Breast epithelium (tissue), 3 donors: Measurements from ENCODE around the gene AMOTL1.

Source experiments
- CTCF ChIP-seq, 3 donors: fragments of 450-650 bp; IDR thresholded peaks; one replicate each; pipeline ENCODE4 v1.5.1; 2016 to 2017; ENCODE audit warnings: antibody characterized with exemption in 3 of 3, mild to moderate bottlenecking in 3 of 3, moderate library complexity in 3 of 3
- POLR2AphosphoS5 ChIP-seq, 3 donors: sonication (generic); formaldehyde crosslinking; IDR thresholded peaks; one replicate each; pipeline ENCODE4 v1.6.1; 2017; ENCODE audit warnings: antibody characterized with exemption in 3 of 3

GRCh38 chr11:94788396-94788795 is 20.2 kb downstream of the AMOTL1 start:
- TF ChIP-seq POLR2AphosphoS5 (IDR thresholded peaks at IDR 0.05) (no peak), CTCF (IDR thresholded peaks at IDR 0.05) (no peak)
